ENCODE measurements around the gene IL1RL2. TPM values are rescaled to one million over a fixed set of nuclear protein-coding genes. Genes with fewer than 3 reads are reported as not detected.

The IL1RL2 gene
- total RNA-seq, 1 experiment from 2014 or later: not detected

DNA sequence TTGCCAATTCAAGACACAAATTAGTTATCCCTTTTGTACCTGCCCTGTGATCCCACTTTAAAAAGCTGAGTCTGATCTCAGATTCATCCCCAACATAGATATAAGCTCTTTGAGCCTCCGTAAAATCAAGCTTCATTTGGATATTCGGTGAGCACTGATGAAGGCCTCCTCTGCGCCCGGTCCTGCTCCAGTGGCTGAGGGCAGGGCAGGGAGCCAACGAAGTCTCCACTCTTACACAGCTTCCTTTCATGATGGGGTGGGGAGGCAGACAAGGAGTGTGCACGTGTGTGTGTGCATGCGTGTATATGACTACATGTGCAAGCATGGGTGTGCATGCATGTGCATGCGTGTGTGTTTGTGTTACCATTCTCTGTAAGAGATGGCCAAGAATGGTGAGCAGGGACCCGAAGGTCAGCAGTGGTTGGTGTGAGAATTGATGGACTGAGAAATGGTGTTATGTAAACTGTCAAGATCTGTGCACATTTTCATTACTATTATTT, 43.6 kb downstream of the IL1RL2 start:
- CTCF ChIA-PET: interaction anchor here (0.9 to 1.7 kb wide), 2 partner anchors 10 to 210 kb away, joined by 3 to 12 read pairs; no protein-coding TSS in a partner anchor
- Histone ChIP-seq H3K9ac (ENCODE audit: low read length) (no peak overlapping the region), H3K79me2 (ENCODE audit: insufficient read depth, low read length) (no peaks in the 10 kb centered on the region), H3K4me3 (replicated peaks in 1 of 2; ENCODE audit: low read depth in 1 of 2, low read length in 2 of 2) (no peak overlapping the region), H2AFZ (ENCODE audit: low read depth, low read length, poor library complexity, severe bottlenecking) (no peak overlapping the region), H3K4me1 (ENCODE audit: control insufficient read depth in 1 of 2, insufficient read depth in 2 of 2, low read length in 2 of 2) (peaks cover 15 to 26% of the 10 kb centered on the region in 2 experiments), H3K36me3 (ENCODE audit: control insufficient read depth in 1 of 2, insufficient read depth in 2 of 2, low read length in 2 of 2) (no peaks in the 10 kb centered on the region), H3K4me2 (ENCODE audit: low read length) (no peak overlapping the region), H3K27ac (ENCODE audit: low read depth, low read length) (no peak overlapping the region), H3K9me3 (ENCODE audit: control insufficient read depth in 1 of 2, insufficient read depth in 1 of 2, low read depth in 1 of 2, low read length in 2 of 2) (no peaks in the 10 kb centered on the region), H3K9me2 (ENCODE audit: insufficient read depth) (no peaks in the 10 kb centered on the region), H3K27me3 (ENCODE audit: insufficient read depth, low read length) (no peaks in the 10 kb centered on the region), H4K20me1 (ENCODE audit: insufficient read depth) (no peaks in the 10 kb centered on the region)
- TF ChIP-seq EZH2 (IDR thresholded peaks at IDR 0.05) (no peak), SRF (IDR thresholded peaks at IDR 0.05; ENCODE audit: low read depth) (no peak), CEBPB (IDR thresholded peaks at IDR 0.05; ENCODE audit: low read depth) (no peak), ELF1 (IDR thresholded peaks at IDR 0.05; ENCODE audit: borderline replicate concordance, low read depth) (no peak), EGR1 (IDR thresholded peaks at IDR 0.05; ENCODE audit: low read depth) (no peak)
- TF ChIP-seq, protein P1, sequence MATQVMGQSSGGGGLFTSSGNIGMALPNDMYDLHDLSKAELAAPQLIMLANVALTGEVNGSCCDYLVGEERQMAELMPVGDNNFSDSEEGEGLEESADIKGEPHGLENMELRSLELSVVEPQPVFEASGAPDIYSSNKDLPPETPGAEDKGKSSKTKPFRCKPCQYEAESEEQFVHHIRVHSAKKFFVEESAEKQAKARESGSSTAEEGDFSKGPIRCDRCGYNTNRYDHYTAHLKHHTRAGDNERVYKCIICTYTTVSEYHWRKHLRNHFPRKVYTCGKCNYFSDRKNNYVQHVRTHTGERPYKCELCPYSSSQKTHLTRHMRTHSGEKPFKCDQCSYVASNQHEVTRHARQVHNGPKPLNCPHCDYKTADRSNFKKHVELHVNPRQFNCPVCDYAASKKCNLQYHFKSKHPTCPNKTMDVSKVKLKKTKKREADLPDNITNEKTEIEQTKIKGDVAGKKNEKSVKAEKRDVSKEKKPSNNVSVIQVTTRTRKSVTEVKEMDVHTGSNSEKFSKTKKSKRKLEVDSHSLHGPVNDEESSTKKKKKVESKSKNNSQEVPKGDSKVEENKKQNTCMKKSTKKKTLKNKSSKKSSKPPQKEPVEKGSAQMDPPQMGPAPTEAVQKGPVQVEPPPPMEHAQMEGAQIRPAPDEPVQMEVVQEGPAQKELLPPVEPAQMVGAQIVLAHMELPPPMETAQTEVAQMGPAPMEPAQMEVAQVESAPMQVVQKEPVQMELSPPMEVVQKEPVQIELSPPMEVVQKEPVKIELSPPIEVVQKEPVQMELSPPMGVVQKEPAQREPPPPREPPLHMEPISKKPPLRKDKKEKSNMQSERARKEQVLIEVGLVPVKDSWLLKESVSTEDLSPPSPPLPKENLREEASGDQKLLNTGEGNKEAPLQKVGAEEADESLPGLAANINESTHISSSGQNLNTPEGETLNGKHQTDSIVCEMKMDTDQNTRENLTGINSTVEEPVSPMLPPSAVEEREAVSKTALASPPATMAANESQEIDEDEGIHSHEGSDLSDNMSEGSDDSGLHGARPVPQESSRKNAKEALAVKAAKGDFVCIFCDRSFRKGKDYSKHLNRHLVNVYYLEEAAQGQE (IDR thresholded peaks at IDR 0.05; ENCODE audit: low read depth): no peak
- intact Hi-C loops (cut with micrococcal nuclease): no loop called here
- ATAC-seq: no peak
- DNase-seq (ENCODE audit: low read depth, low spot score): no peak
- POLR2A ChIA-PET: interaction anchor here (0.6 kb wide), 1 partner anchor 123 kb away, joined by 3 read pairs; no protein-coding TSS in a partner anchor
- RAD21 ChIA-PET (ENCODE audit: low non-redundant PET in 1 of 2, low total read pairs in 2 of 2, uncharacterized antibody in 2 of 2, unreplicated experiment in 2 of 2): no interaction called here
- BruUV-seq (replicated peaks): no TSS peak

All from HCT116 (cell line).